ENCODE results near the gene ANKRD1. TPM values are rescaled to one million over a fixed set of nuclear protein-coding genes. Genes with fewer than 3 reads are reported as not detected.
"Not testable (repeated sequence)": the region's sequence is repeated elsewhere in the genome, so short reads cannot be mapped to it uniquely, and the experiment has no call there.

The ANKRD1 gene
- total RNA-seq, 2 donors from 2014 or later: not detected

DNA sequence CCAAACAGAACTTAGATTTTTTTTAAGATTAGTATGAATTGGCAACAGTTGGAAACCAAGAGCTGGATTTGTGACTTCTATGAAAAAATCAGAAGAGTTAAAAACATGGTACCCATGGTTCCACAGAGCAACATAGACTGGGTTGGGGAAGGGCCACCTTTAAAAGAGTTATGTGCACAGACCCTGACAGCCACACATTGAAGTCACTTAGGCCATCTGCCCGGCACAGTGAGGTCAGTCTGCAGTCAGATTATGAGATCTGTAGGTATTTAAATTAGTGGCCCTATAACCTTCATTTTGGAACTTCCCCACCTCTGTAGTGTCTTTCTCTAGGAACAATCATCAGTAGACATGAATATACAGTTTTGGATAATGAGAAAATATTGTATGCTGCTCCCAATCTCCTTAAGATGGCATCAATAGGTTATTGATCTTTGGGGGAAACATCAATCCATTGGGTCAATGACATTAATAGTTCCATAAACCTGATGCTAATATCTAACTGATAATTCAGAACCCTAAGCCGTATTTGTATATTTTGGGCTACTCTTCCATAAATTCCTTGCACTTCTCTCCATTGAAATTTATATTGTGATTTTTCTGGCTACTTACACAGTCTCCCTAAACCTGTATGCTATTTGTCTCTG lies 7.0 kb downstream of the ANKRD1 start:
- peaks cover 4% of the 10 kb centered on the region for H3K4me1 Mint-ChIP-seq
- no peaks in the 10 kb centered on the region for H3K36me3 Mint-ChIP-seq (ENCODE audit: low read depth)
- H3K4me3 Mint-ChIP-seq: no peak overlapping the region
- ATAC-seq: no peak
- H3K9me3 ChIP-seq (ENCODE audit: control insufficient read depth, low read length, poor library complexity, severe bottlenecking): no peaks in the 10 kb centered on the region
- no peak overlapping the region for H3K27ac Mint-ChIP-seq
- peaks cover 23% of the 10 kb centered on the region for H3K27me3 Mint-ChIP-seq
- no peak for DNase-seq

DNA sequence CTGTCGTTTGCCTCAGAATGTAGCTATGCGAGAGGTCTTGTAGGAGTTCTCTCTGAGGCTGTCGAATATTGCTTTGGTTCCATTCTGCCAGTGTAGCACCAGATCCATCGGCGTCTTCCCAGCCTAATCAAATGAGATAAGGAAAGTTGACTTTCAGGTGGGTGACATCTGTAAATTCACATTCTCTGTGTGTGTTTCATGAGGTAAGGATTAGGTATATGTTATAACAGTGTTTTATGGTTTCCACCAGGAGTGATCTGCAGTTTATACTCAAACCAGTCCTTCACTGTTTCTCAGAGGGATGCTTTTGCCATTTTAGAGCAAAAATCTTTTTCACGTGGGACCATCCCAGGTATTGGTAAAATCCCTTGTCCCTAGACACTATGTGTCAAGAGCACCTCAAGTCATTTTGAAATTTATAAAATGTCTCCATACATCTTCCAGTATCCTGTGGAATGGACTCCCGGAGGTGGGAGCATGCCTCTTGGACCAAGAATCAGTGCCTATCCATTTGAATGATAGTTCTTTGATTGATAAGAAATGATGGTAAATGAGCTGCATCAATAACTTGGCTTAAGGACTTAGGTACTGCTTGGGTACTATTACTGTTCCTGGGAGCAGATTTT lies 7.9 kb downstream of the ANKRD1 start:
- Mint-ChIP-seq H3K4me3 (no peak overlapping the region), H3K36me3 (ENCODE audit: low read depth) (no peaks in the 10 kb centered on the region), H3K27ac (no peak overlapping the region), H3K4me1 (peaks cover 4% of the 10 kb centered on the region), H3K27me3 (peaks cover 20% of the 10 kb centered on the region)
- no peaks in the 10 kb centered on the region for H3K9me3 ChIP-seq (ENCODE audit: control insufficient read depth, low read length, poor library complexity, severe bottlenecking)
- ATAC-seq (no peak), DNase-seq (no peak)

DNA sequence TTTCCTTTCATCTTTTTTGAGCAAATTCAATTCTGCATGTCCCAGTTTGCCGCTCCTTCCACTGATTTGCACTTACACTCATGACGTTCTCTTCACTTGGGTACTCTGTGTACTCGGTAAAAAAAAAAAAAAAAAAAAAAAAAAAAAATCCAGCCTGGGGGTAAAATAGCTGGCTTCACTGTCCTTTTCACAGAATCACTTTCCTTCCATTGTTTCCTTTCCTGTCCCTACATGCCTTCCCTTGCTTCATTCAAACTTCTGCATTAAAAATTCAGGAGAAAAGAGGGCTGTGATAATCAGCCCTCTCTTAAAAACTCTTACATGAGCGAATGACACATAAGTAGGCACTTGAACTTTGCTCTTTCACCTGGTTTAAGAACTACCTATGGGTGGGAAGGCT lies 8.7 kb downstream of the ANKRD1 start:
- Mint-ChIP-seq H3K4me1 (peaks cover 4% of the 10 kb centered on the region), H3K36me3 (ENCODE audit: low read depth) (no peaks in the 10 kb centered on the region), H3K27me3 (peaks cover 12% of the 10 kb centered on the region), H3K27ac (no peak overlapping the region), H3K4me3 (no peak overlapping the region)
- no peak for ATAC-seq
- no peak for DNase-seq
- no peaks in the 10 kb centered on the region for H3K9me3 ChIP-seq (ENCODE audit: control insufficient read depth, low read length, poor library complexity, severe bottlenecking)

DNA sequence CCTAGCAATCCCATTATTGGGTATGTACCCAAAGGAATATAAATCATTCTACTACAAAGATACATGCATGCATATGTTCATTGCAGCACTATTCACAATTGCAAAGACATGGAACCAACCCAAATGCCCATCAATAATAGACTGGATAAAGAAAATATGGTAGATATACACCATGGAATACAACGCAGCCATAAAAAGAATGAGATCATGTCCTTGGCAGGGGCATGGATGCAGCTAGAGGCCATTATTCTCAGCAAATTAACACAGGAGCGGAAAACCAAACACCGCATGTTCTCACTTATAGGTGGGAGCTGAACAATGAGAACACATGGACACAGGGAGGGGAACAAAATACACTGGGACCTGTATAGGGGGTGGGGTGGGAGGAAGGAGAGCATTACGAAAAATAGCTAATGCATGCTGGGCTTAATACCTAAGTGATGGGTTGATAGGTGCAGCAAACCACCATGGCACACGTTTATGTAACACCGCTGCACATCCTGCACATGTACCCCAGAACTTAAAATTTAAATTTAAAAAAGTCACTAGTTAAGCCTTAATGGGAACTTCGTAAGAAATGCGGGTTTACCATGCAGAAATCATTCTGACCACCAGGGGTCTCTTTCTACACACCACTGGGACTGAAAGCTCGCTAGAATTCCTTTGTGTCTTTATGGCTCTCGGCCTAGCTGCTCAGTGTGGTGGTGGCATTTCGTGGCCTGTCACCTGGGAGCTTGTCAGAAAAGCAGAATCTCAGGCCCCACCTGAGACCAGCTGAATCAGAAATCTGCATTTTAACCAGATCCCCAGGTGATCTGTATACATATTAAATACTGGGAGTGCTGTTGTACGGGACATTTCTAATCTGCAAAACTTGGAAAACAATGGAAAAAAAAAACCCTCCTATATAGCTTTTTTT lies 9.5 kb downstream of the ANKRD1 start:
- ATAC-seq: peak; percentile 82
- no peaks in the 10 kb centered on the region for H3K36me3 Mint-ChIP-seq (ENCODE audit: low read depth)
- no peaks in the 10 kb centered on the region for H3K9me3 ChIP-seq (ENCODE audit: control insufficient read depth, low read length, poor library complexity, severe bottlenecking)
- no peak overlapping the region for H3K27ac Mint-ChIP-seq
- peak in 1 of 3 donors; percentile 36 for DNase-seq
- H3K4me1 Mint-ChIP-seq: peaks cover 4% of the 10 kb centered on the region
- no peak overlapping the region for H3K4me3 Mint-ChIP-seq
- H3K27me3 Mint-ChIP-seq: peaks cover 6% of the 10 kb centered on the region

DNA sequence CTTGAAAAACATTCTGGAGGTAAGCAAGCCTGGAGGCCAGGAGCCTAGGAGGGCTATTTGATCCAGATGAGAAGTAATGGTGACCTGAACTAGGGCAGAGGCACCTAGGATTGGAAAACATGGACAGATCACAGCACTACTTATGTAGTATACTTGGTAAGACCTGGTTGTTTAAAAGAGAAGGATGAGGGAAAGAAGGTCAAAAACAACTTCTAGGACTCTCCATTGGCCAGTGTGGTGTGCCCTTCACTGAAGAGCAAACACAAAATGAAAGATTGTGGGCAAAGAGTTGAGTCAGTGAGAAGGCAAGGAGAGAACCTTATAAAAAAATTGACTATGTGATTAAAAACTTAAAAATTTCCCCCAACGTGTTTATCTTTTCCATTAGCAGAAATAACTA lies 14.3 kb downstream of the ANKRD1 start:
- no peaks in the 10 kb centered on the region for H3K9me3 ChIP-seq (ENCODE audit: control insufficient read depth, low read length, poor library complexity, severe bottlenecking)
- Mint-ChIP-seq H3K27me3 (no peaks in the 10 kb centered on the region), H3K36me3 (ENCODE audit: low read depth) (no peaks in the 10 kb centered on the region), H3K4me3 (no peak overlapping the region), H3K4me1 (peaks cover 2% of the 10 kb centered on the region), H3K27ac (peak overlapping the region; percentile 21)
- DNase-seq (no peak), ATAC-seq (no peak)

DNA sequence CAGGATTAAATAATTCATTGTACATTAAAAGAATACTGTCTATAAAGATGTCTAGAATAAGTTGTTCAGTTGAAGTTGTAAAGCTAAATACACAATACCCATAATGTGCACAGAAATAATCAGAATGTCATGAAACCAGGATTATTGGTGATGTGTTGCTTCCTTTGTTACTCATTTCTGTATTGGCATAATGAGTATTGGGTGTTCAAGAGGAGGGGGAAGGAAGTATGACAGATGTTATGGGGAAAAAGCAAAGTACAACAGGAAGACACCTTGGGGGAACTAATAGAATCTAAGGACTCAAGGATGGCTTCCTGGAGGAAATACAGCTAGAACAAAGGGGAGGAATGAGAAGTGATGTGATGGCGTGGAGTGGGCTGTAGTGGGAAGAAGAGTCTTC lies 15.0 kb downstream of the ANKRD1 start:
- H3K4me3 Mint-ChIP-seq: no peak overlapping the region
- no peaks in the 10 kb centered on the region for H3K36me3 Mint-ChIP-seq (ENCODE audit: low read depth)
- no peak for DNase-seq

DNA sequence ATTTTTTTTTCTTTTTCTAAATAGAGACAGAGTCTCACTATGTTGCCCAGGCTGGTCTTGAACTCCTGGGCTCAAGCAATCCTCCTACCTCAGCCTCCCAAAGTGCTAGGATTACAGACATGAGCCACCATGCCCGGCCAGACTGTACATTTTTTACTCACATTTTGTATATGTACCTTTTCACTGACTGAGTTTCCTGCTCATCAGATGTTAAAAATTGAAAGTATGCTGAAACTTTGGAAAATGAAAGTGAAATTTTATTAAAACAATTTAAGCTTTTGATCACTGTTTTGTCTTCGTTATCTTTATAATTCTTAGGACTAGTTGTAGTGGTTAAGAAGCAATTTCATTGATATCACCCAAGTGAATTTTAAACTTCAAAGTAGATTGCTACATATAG lies 24.0 kb downstream of the ANKRD1 start:
- not testable (repeated sequence) for H3K27me3 Mint-ChIP-seq; ATAC-seq; DNase-seq; H3K4me3 Mint-ChIP-seq; H3K9me3 ChIP-seq (ENCODE audit: control insufficient read depth, low read length, poor library complexity, severe bottlenecking)
- Mint-ChIP-seq H3K4me1 (peaks cover 13% of the 10 kb centered on the region), H3K27ac (peak overlapping the region; percentile 32), H3K36me3 (ENCODE audit: low read depth) (peaks cover 15% of the 10 kb centered on the region)

More for the DNA sequence above, 15.0 kb downstream of the ANKRD1 start:
- H3K9me3 ChIP-seq (ENCODE audit: control insufficient read depth, low read length, poor library complexity, severe bottlenecking): no peaks in the 10 kb centered on the region
- H3K4me1 Mint-ChIP-seq: no peaks in the 10 kb centered on the region
- no peaks in the 10 kb centered on the region for H3K27me3 Mint-ChIP-seq
- no peak for ATAC-seq
- no peak overlapping the region for H3K27ac Mint-ChIP-seq

DNA sequence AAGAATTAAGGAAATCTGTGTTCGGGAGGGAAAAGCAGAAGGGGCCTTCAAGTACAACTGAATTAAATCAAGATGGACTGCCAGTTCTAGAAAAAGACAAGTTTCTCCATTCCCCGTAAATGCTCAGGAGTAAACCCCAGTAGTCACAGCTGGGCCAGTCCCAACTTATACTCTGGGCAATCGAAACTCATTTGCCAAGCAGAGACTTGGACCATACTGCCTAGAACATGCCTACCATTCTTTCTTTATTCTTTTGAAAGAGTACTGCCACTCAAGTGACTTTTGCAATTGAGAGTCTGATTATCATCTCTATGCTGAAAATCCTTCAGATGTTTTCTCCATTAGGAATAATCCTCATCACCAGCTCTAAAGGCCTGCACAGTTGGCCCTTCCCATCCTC lies 27.7 kb downstream of the ANKRD1 start:
- H3K27ac Mint-ChIP-seq: peak overlapping the region; percentile 70
- ATAC-seq: no peak
- H3K36me3 Mint-ChIP-seq (ENCODE audit: low read depth): peaks cover 20% of the 10 kb centered on the region
- no peak for DNase-seq
- H3K4me1 Mint-ChIP-seq: peaks cover 12% of the 10 kb centered on the region
- no peaks in the 10 kb centered on the region for H3K27me3 Mint-ChIP-seq
- H3K4me3 Mint-ChIP-seq: no peak overlapping the region
- no peaks in the 10 kb centered on the region for H3K9me3 ChIP-seq (ENCODE audit: control insufficient read depth, low read length, poor library complexity, severe bottlenecking)

DNA sequence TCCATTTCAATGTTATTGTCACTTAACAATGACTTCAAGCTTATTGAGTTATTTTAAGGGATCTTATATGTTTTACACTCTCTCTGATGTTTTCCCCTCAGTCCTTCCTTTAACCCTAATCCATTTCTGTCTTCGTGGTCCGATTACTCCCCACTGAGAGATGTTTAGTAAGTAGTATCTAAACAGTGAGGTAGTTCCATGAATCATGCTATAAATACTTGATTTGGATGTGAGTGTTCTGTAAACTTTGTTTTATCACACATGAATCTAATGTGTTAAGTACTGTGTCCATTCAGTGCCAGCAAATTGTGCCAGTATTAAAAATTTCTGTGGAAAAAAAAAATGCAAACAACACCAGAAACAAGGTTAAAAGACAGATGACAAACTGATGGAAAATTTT lies 30.5 kb downstream of the ANKRD1 start:
- Mint-ChIP-seq H3K36me3 (ENCODE audit: low read depth) (peaks cover 23% of the 10 kb centered on the region), H3K27me3 (no peaks in the 10 kb centered on the region), H3K27ac (no peak overlapping the region), H3K4me3 (no peak overlapping the region), H3K4me1 (peaks cover 9% of the 10 kb centered on the region)
- no peak for DNase-seq
- no peak for ATAC-seq
- no peaks in the 10 kb centered on the region for H3K9me3 ChIP-seq (ENCODE audit: control insufficient read depth, low read length, poor library complexity, severe bottlenecking)

DNA sequence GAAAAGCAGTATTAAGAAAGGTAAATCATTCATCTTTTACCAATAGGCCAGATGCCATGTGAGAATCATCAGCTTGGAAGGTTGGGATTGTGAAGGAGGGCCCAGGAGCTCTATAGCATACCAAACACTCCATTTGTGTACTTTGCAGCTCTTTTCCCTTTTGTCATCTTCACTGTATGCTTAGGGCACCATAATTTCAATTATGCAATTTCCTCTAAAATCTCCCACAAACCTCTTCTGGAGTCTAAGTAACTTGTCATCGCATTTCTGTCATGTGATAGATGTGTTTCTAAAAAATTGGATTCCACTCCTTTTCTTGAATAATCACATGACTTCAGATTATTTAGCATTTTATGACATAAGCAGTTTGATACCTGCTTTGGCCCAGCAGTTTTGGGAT lies 31.3 kb downstream of the ANKRD1 start:
- DNase-seq: no peak
- Mint-ChIP-seq H3K36me3 (ENCODE audit: low read depth) (peaks cover 23% of the 10 kb centered on the region), H3K27ac (no peak overlapping the region), H3K4me3 (no peak overlapping the region), H3K4me1 (peaks cover 12% of the 10 kb centered on the region), H3K27me3 (no peaks in the 10 kb centered on the region)
- ATAC-seq: no peak
- no peaks in the 10 kb centered on the region for H3K9me3 ChIP-seq (ENCODE audit: control insufficient read depth, low read length, poor library complexity, severe bottlenecking)

DNA sequence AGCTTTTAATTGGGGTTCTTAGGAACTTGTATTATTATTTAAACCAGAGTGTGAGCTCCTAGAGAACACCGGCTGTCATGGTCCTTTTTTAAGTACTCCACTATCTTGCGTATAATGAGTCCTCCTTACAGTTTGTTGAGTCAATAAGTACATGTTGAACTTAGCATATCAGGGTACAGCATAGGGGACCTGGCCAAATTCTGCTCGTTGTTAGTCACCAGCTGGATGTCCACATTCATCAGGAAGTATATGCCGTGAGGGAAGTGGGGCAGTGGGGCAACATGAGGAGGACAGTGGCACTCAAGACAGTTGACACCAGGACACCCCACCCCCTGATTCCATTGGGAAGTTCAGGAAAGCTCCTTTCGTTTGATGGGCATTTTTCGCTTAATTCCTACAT lies 32.5 kb downstream of the ANKRD1 start:
- no peaks in the 10 kb centered on the region for H3K27me3 Mint-ChIP-seq
- ATAC-seq: no peak
- peaks cover 19% of the 10 kb centered on the region for H3K36me3 Mint-ChIP-seq (ENCODE audit: low read depth)
- no peaks in the 10 kb centered on the region for H3K9me3 ChIP-seq (ENCODE audit: control insufficient read depth, low read length, poor library complexity, severe bottlenecking)
- H3K27ac Mint-ChIP-seq: no peak overlapping the region
- H3K4me1 Mint-ChIP-seq: peaks cover 14% of the 10 kb centered on the region
- no peak for DNase-seq
- no peak overlapping the region for H3K4me3 Mint-ChIP-seq

DNA sequence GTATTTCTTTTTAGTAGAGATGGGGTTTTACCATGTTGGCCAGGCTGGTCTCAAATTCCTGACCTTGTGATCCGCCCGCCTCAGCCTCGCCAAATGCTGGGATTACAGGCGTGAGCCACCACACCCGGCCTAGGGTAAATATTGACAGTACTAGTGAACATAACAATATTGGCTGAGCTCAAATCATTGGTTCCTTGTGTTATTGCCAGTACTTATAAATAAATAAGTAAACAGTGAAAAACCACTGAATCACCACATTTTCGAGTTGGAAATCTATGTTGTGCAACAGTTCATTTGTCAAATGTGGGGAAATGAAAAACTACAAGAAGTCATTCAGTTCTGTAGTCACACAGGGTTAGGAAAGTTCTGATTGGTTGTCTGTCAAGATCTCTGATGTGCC lies 33.3 kb downstream of the ANKRD1 start:
- H3K27me3 Mint-ChIP-seq: no peaks in the 10 kb centered on the region
- H3K27ac Mint-ChIP-seq: no peak overlapping the region
- H3K4me1 Mint-ChIP-seq: peaks cover 14% of the 10 kb centered on the region
- no peak overlapping the region for H3K4me3 Mint-ChIP-seq
- H3K36me3 Mint-ChIP-seq (ENCODE audit: low read depth): peaks cover 19% of the 10 kb centered on the region
- DNase-seq (no peak), ATAC-seq (no peak)
- H3K9me3 ChIP-seq (ENCODE audit: control insufficient read depth, low read length, poor library complexity, severe bottlenecking): no peaks in the 10 kb centered on the region

DNA sequence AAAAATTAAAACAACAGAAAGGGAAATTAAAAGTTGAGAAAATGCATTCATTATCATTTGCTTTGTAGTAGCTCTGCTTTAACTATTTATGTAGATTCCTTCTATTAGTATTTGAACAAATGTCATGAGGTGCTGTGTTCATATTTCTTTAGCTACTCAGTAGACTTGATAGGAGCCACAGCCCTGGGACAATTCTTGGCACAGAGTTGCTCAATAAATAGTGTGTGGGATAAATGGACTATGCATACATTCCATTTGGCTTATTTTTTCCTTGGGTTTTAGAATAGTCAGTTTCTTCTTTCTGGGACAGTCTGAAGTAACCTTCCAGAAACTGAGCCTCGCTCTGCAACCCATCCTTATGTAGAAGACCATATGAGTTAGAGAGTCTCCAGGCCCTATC lies 35.7 kb downstream of the ANKRD1 start:
- Mint-ChIP-seq H3K36me3 (ENCODE audit: low read depth) (peaks cover 11% of the 10 kb centered on the region), H3K27me3 (no peaks in the 10 kb centered on the region), H3K4me3 (no peak overlapping the region), H3K4me1 (peaks cover 10% of the 10 kb centered on the region), H3K27ac (no peak overlapping the region)
- ATAC-seq (no peak), DNase-seq (no peak)
- H3K9me3 ChIP-seq (ENCODE audit: control insufficient read depth, low read length, poor library complexity, severe bottlenecking): no peaks in the 10 kb centered on the region

All from T-helper 17 cell (primary cell).